B cell (primary cell): ENCODE measurements around the gene SMTNL2. TPM values are rescaled to one million over a fixed set of nuclear protein-coding genes. Genes with fewer than 3 reads are reported as not detected.
A peak's percentile ranks its signal among the peaks of the same experiment; 100 is the strongest.

ENCODE experiments used
- ATAC-seq: fragments of 200-7000 bp; cut with Tn5 transposase; one replicate; pipeline ENCODE4 v1.10.0; 2021; ENCODE audit warnings: low read depth, mild to moderate bottlenecking, moderate number of reproducible peaks, moderate library complexity
- CTCF ChIA-PET: fragments of 350-600 bp; sonication (Branson Sonifier 250); formaldehyde crosslinking; loops from one replicate; lab custom pipeline; 2021; ENCODE audit warnings: antibody characterized with exemption, inconsistent platforms; lab: Charles Lee
- POLR2A ChIA-PET: fragments of 350-600 bp; sonication (Branson Sonifier 250); formaldehyde crosslinking; loops from one replicate; lab custom pipeline; 2021; ENCODE audit warnings: antibody characterized with exemption; lab: Charles Lee
- DNase-seq: peaks from one replicate; pipeline ENCODE4 v3.0.0; 2013
- H2AFZ ChIP-seq: 2 replicates; pipeline ENCODE4 v1.6.1; 2012; ENCODE audit warnings: mild to moderate bottlenecking, low read depth, low read length; ENCODE audit not compliant: insufficient read depth, poor library complexity, severe bottlenecking
- H3K27ac ChIP-seq, 2 donors: 1 replicate in 1 of 2; 2 replicates in 1 of 2; pipeline ENCODE4 v1.5.1; 2012 to 2013; ENCODE audit warnings: low read length in 2 of 2, mild to moderate bottlenecking in 2 of 2, moderate library complexity in 1 of 2
- H3K27me3 ChIP-seq, 4 experiments: fragments of 200-600 bp in 1 of 4; sonication (generic) in 1 of 4; replicated peaks in 1 of 4; 1 replicate in 2 of 4; 2 replicates in 2 of 4; pipeline versions ENCODE4 v1.6.1 to v1.7.0; 2013 to 2016; ENCODE audit warnings: low read length in 3 of 4, mild to moderate bottlenecking in 2 of 4, mixed read lengths in 1 of 4, moderate library complexity in 1 of 4; ENCODE audit not compliant: insufficient read depth in 4 of 4, control insufficient read depth in 3 of 4; ENCODE audit errors: control extremely low read depth in 1 of 4
- H3K36me3 ChIP-seq, 2 experiments: replicated peaks in 1 of 2; 1 replicate in 1 of 2; 2 replicates in 1 of 2; pipeline versions ENCODE4 v1.6.1 to v1.7.1; 2013; ENCODE audit warnings: low read length in 1 of 2; ENCODE audit not compliant: insufficient read depth in 2 of 2, control insufficient read depth in 1 of 2; ENCODE audit errors: control extremely low read depth in 1 of 2, extremely low read depth in 1 of 2
- H3K4me1 ChIP-seq, 2 donors: fragments of 200-600 bp in 1 of 2; sonication (generic) in 1 of 2; 1 replicate in 1 of 2; 2 replicates in 1 of 2; pipeline versions ENCODE4 v1.5.1 to v1.6.1; 2013 to 2017; ENCODE audit warnings: low read length in 2 of 2; ENCODE audit not compliant: control insufficient read depth in 2 of 2, insufficient read depth in 2 of 2
- H3K4me2 ChIP-seq: replicated peaks from 2 replicates; pipeline ENCODE3; 2012; ENCODE audit warnings: mild to moderate bottlenecking, low read depth, low read length; ENCODE audit not compliant: poor library complexity, severe bottlenecking
- H3K4me3 ChIP-seq, 5 experiments: fragments of 200-600 bp in 1 of 5; sonication (generic) in 1 of 5; 1 replicate in 3 of 5; 2 replicates in 2 of 5; pipeline versions ENCODE4 v1.5.1 to v1.7.0; 2011 to 2016; ENCODE audit warnings: low read length in 4 of 5, mild to moderate bottlenecking in 4 of 5, low read depth in 2 of 5, control low read depth in 1 of 5, moderate library complexity in 1 of 5; ENCODE audit not compliant: insufficient read depth in 1 of 5; ENCODE audit errors: control extremely low read depth in 1 of 5, extremely low read depth in 1 of 5
- H3K79me2 ChIP-seq: fragments of 200-600 bp; sonication (generic); one replicate; pipeline ENCODE4 v1.6.0; 2016; ENCODE audit warnings: low read length; ENCODE audit not compliant: control insufficient read depth, insufficient read depth
- H3K9ac ChIP-seq: fragments of 200-600 bp; sonication (generic); 2 replicates; pipeline ENCODE4 v1.6.1; 2017; ENCODE audit warnings: mild to moderate bottlenecking, low read length, moderate library complexity
- H3K9me3 ChIP-seq, 3 donors: one replicate each; pipeline versions ENCODE4 v1.6.1 to v1.7.1; 2013; ENCODE audit warnings: low read length in 2 of 3; ENCODE audit not compliant: control insufficient read depth in 2 of 3, insufficient read depth in 1 of 3; ENCODE audit errors: control extremely low read depth in 1 of 3
- H4K20me1 ChIP-seq: 2 replicates; pipeline ENCODE4 v1.6.0; 2012; ENCODE audit warnings: mild to moderate bottlenecking, low read length; ENCODE audit not compliant: insufficient read depth, control insufficient read depth, poor library complexity, severe bottlenecking
- H3K27ac Mint-ChIP-seq: one replicate; pipeline ENCODE4 v1.8.0; 2021; ENCODE audit warnings: mixed read lengths
- H3K27me3 Mint-ChIP-seq: one replicate; pipeline ENCODE4 v1.8.0; 2021; ENCODE audit warnings: mixed read lengths
- H3K4me1 Mint-ChIP-seq: one replicate; pipeline ENCODE4 v1.8.0; 2021; ENCODE audit warnings: mixed read lengths
- H3K4me3 Mint-ChIP-seq: one replicate; pipeline ENCODE4 v1.8.0; 2021; ENCODE audit warnings: mixed read lengths
- H3K9me3 Mint-ChIP-seq: one replicate; pipeline ENCODE4 v1.8.0; 2022; ENCODE audit warnings: mixed read lengths; ENCODE audit not compliant: insufficient read depth
- CTCF ChIP-seq: fragments of 200-600 bp; IDR thresholded peaks from one replicate; pipeline ENCODE4 v1.8.0; 2022; ENCODE audit warnings: antibody characterized with exemption, mild to moderate bottlenecking
- EZH2 ChIP-seq: IDR thresholded peaks from 2 replicates; pipeline ENCODE4 v1.6.1; 2012; ENCODE audit warnings: borderline replicate concordance, low read depth, mild to moderate bottlenecking, moderate library complexity, low read length; ENCODE audit not compliant: insufficient read depth, poor library complexity, severe bottlenecking
- WGBS: methylation state at CpG from one replicate; pipeline ENCODE4 v1.1.5; 2013; ENCODE audit warnings: missing lambda C conversion rate; ENCODE audit not compliant: insufficient coverage; 5-methylcytosine and 5-hydroxymethylcytosine counted together
- intact Hi-C: fragments of 100-400 bp; cut with micrococcal nuclease; formaldehyde crosslinking; loops from one replicate; pipeline ENCODE4 v1.10.0; 2022
- polyA plus RNA-seq: library from polyadenylated mRNA; depleted of rRNA; stranded (reverse); fragments of >200 nt; gene quantifications from 2 replicates; pipeline ENCODE4 v1.2.3, GENCODE V29; 2012
- total RNA-seq, 2 donors: library from RNA; stranded (reverse); fragments of 120-200 nt in 1 of 2; gene quantifications; 1 replicate in 1 of 2; 2 replicates in 1 of 2; pipeline versions ENCODE4 v1.2.3 to v1.2.4, GENCODE V29; 2013 to 2022

Gene SMTNL2
- total and polyA plus RNA-seq, 2 donors (not counting 1 experiment from before 2014, with no cell fraction given), result not detected

DNA sequence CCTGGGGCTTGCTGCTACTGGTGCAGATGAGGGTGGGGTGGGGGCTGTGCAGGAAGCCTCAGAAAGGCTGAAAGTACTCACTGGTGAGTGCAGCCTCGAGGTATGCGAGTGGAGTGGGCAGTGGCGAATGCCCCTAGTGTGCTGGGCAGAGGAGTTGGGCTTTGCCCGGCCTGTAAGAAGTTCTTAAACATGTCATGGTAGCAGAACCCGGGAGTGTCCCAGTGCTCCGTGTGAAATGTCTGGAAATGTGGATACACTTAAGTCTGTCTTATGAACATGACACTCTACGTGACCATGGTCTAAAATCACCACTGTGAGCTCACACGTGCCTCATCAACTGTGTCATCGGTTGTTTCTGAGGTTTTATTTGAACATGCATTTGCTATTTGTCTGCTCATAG lies 1.7 kb downstream of the SMTNL2 start:
- DNase-seq (no peak), ATAC-seq (no peak)
- no peaks in the 10 kb centered on the region for H3K79me2 ChIP-seq
- H3K27me3 Mint-ChIP-seq, result peaks cover 47% of the 10 kb centered on the region
- CTCF ChIA-PET, result interaction anchor here (1.9 kb wide), 1 partner anchor 19 kb away, joined by 4 read pairs; no protein-coding TSS in a partner anchor
- WGBS, result 91% methylated on average over 8 of the region's 9 CpGs
- H4K20me1 ChIP-seq, result no peaks in the 10 kb centered on the region
- H3K4me1 ChIP-seq, result peaks cover 8 to 16% of the 10 kb centered on the region in 2 donors
- peaks cover 8% of the 10 kb centered on the region for H3K4me1 Mint-ChIP-seq
- H3K4me3 ChIP-seq, result no peak overlapping the region
- intact Hi-C loops, result no loop called here
- H3K27ac Mint-ChIP-seq, result no peak overlapping the region
- H3K4me2 ChIP-seq, result no peak overlapping the region
- no peaks in the 10 kb centered on the region for H3K9me3 Mint-ChIP-seq
- H3K9me3 ChIP-seq, result peaks cover 0 to 7% (median 0%) of the 10 kb centered on the region in 3 donors
- no peak overlapping the region for H3K27ac ChIP-seq
- POLR2A ChIA-PET, result no interaction called here
- no peaks in the 10 kb centered on the region for H3K36me3 ChIP-seq
- no peak overlapping the region for H3K9ac ChIP-seq
- H3K4me3 Mint-ChIP-seq, result peak overlapping the region; percentile 19
- TF ChIP-seq EZH2, result no peak
- H2AFZ ChIP-seq, result no peak overlapping the region
- peaks cover 0 to 41% (median 22%) of the 10 kb centered on the region in 4 experiments for H3K27me3 ChIP-seq

GRCh38 chr17:4587195-4587594 lies 2.9 kb downstream of the SMTNL2 start:
- TF ChIP-seq EZH2 (no peak), CTCF (no peak)
- Histone ChIP-seq H3K9ac (no peak overlapping the region), H3K4me1 (peaks cover 8 to 16% of the 10 kb centered on the region in 2 donors), H3K79me2 (no peaks in the 10 kb centered on the region), H4K20me1 (no peaks in the 10 kb centered on the region), H3K4me3 (no peak overlapping the region), H3K9me3 (peaks cover 0 to 3% (median 0%) of the 10 kb centered on the region in 3 donors), H3K27me3 (peaks cover 0 to 31% (median 20%) of the 10 kb centered on the region in 4 experiments), H2AFZ (no peak overlapping the region), H3K4me2 (no peak overlapping the region), H3K27ac (no peak overlapping the region), H3K36me3 (no peaks in the 10 kb centered on the region)
- intact Hi-C loops, result no loop called here
- Mint-ChIP-seq H3K27ac (no peak overlapping the region), H3K9me3 (no peaks in the 10 kb centered on the region), H3K27me3 (peaks cover 39% of the 10 kb centered on the region), H3K4me1 (peaks cover 8% of the 10 kb centered on the region), H3K4me3 (no peak overlapping the region)
- POLR2A ChIA-PET, result no interaction called here
- CTCF ChIA-PET, result interaction anchor here (1.0 to 1.9 kb wide), 2 partner anchors 21 to 89 kb away, joined by 3 to 4 read pairs; no protein-coding TSS in a partner anchor
- ATAC-seq (no peak), DNase-seq (no peak)
- WGBS, result 89% methylated on average over 6 of the region's 7 CpGs
